H9 (cell line): Measurements from ENCODE around the gene RAB3A. TPM values are rescaled to one million over a fixed set of nuclear protein-coding genes. Genes with fewer than 3 reads are reported as not detected.

ENCODE experiments used
- DNase-seq: peaks from one replicate; pipeline ENCODE4 v3.0.0-alpha.2; 2017
- H2AFZ ChIP-seq: one replicate; pipeline ENCODE4 v1.6.1; 2013; ENCODE audit warnings: mild to moderate bottlenecking, low read length, control low read depth, moderate library complexity
- H2AK5ac ChIP-seq: 2 replicates; pipeline ENCODE4 v1.6.1; 2013; ENCODE audit warnings: low read length, control low read depth, mixed read lengths; ENCODE audit not compliant: insufficient read length
- H2BK120ac ChIP-seq: one replicate; pipeline ENCODE4 v1.6.1; 2013; ENCODE audit warnings: low read depth, mild to moderate bottlenecking, low read length, control low read depth, inconsistent platforms; ENCODE audit not compliant: poor library complexity, severe bottlenecking
- H2BK12ac ChIP-seq: 2 replicates; pipeline ENCODE4 v1.6.1; 2013; ENCODE audit warnings: low read length, control low read depth, mixed read lengths, low read depth; ENCODE audit not compliant: insufficient read length
- H2BK15ac ChIP-seq: 2 replicates; pipeline ENCODE4 v1.6.1; 2013; ENCODE audit warnings: low read depth, low read length, control low read depth
- H2BK20ac ChIP-seq: one replicate; pipeline ENCODE4 v1.6.1; 2013; ENCODE audit warnings: low read depth, mild to moderate bottlenecking, low read length, control low read depth, inconsistent platforms; ENCODE audit not compliant: poor library complexity, severe bottlenecking
- H2BK5ac ChIP-seq: 2 replicates; pipeline ENCODE4 v1.6.1; 2013; ENCODE audit warnings: low read length, control low read depth, mixed read lengths; ENCODE audit not compliant: insufficient read length
- H3K14ac ChIP-seq: 2 replicates; pipeline ENCODE4 v1.6.1; 2013; ENCODE audit warnings: low read length, control low read depth; ENCODE audit not compliant: insufficient read depth
- H3K18ac ChIP-seq: 2 replicates; pipeline ENCODE4 v1.6.1; 2013; ENCODE audit warnings: low read depth, mild to moderate bottlenecking, mixed read lengths, low read length, control low read depth; ENCODE audit not compliant: insufficient read length
- H3K23ac ChIP-seq: 2 replicates; pipeline ENCODE4 v1.6.1; 2013; ENCODE audit warnings: low read length, control low read depth, mixed read lengths, low read depth; ENCODE audit not compliant: insufficient read length
- H3K23me2 ChIP-seq: 2 replicates; pipeline ENCODE4 v1.6.1; 2013; ENCODE audit warnings: low read depth, mild to moderate bottlenecking, mixed read lengths, low read length, control low read depth; ENCODE audit not compliant: insufficient read length, poor library complexity, severe bottlenecking
- H3K27ac ChIP-seq: 2 replicates; pipeline ENCODE4 v1.5.1; 2013; ENCODE audit warnings: low read length, control low read depth, mixed read lengths, low read depth; ENCODE audit not compliant: insufficient read length
- H3K27me3 ChIP-seq: 2 replicates; pipeline ENCODE4 v1.6.1; 2013; ENCODE audit warnings: low read length, control low read depth, inconsistent platforms; ENCODE audit not compliant: insufficient read depth
- H3K4ac ChIP-seq: 2 replicates; pipeline ENCODE4 v1.6.1; 2013; ENCODE audit warnings: low read depth, mild to moderate bottlenecking, control low read depth, inconsistent platforms, low read length, moderate library complexity
- H3K4me1 ChIP-seq: 2 replicates; pipeline ENCODE4 v1.6.1; 2013; ENCODE audit warnings: low read length, control low read depth, inconsistent platforms; ENCODE audit not compliant: insufficient read depth
- H3K4me2 ChIP-seq: 2 replicates; pipeline ENCODE4 v1.6.1; 2013; ENCODE audit warnings: low read length, control low read depth, mixed read lengths; ENCODE audit not compliant: insufficient read length, insufficient read depth
- H3K56ac ChIP-seq: 2 replicates; pipeline ENCODE4 v1.6.1; 2013; ENCODE audit warnings: low read depth, mild to moderate bottlenecking, mixed read lengths, low read length, control low read depth; ENCODE audit not compliant: insufficient read length
- H3K79me1 ChIP-seq: 2 replicates; pipeline ENCODE4 v1.6.1; 2013; ENCODE audit warnings: low read depth, mild to moderate bottlenecking, moderate library complexity, low read length, control low read depth, inconsistent platforms; ENCODE audit not compliant: insufficient read depth, poor library complexity, severe bottlenecking
- H3K79me2 ChIP-seq: 2 replicates; pipeline ENCODE4 v1.6.1; 2013; ENCODE audit warnings: low read length, control low read depth, inconsistent platforms; ENCODE audit not compliant: insufficient read depth
- H3K9ac ChIP-seq: 2 replicates; pipeline ENCODE4 v1.6.1; 2013; ENCODE audit warnings: low read length, control low read depth, mixed read lengths; ENCODE audit not compliant: insufficient read length; ENCODE audit errors: extremely low read depth
- H3K9me3 ChIP-seq: one replicate; pipeline ENCODE4 v1.6.1; 2013; ENCODE audit warnings: low read depth, low read length, inconsistent platforms; ENCODE audit not compliant: control insufficient read depth
- H3T11ph ChIP-seq: one replicate; pipeline ENCODE4 v1.6.1; 2013; ENCODE audit warnings: mild to moderate bottlenecking, low read length, control low read depth, inconsistent platforms
- H4K20me1 ChIP-seq: one replicate; pipeline ENCODE4 v1.6.1; 2013; ENCODE audit not compliant: control insufficient read depth, insufficient read length, insufficient read depth
- H4K5ac ChIP-seq: 2 replicates; pipeline ENCODE4 v1.6.1; 2013; ENCODE audit warnings: low read depth, mild to moderate bottlenecking, mixed read lengths, low read length, control low read depth; ENCODE audit not compliant: insufficient read length
- H4K8ac ChIP-seq: replicated peaks from 2 replicates; pipeline ENCODE4 v1.6.1; 2013; ENCODE audit warnings: low read length, control low read depth, mixed read lengths, low read depth; ENCODE audit not compliant: insufficient read length
- H4K91ac ChIP-seq: 2 replicates; pipeline ENCODE4 v1.6.1; 2013; ENCODE audit warnings: low read depth, mild to moderate bottlenecking, moderate library complexity, mixed read lengths, low read length, control low read depth; ENCODE audit not compliant: insufficient read length
- H3K27ac Mint-ChIP-seq, 3 experiments: 2 replicates in 2 of 3; 3 replicates in 1 of 3; pipeline ENCODE4 v1.8.0; 2020 to 2021; ENCODE audit warnings: mixed read lengths in 3 of 3, mild to moderate bottlenecking in 1 of 3, moderate library complexity in 1 of 3
- H3K27me3 Mint-ChIP-seq: 2 replicates; pipeline ENCODE4 v1.8.0; 2021; ENCODE audit warnings: low read depth, mild to moderate bottlenecking, moderate library complexity, mixed read lengths
- H3K36me3 Mint-ChIP-seq, 3 experiments: 2 replicates in 2 of 3; 3 replicates in 1 of 3; pipeline ENCODE4 v1.8.0; 2020 to 2021; ENCODE audit warnings: low read depth in 3 of 3, mixed read lengths in 3 of 3; ENCODE audit not compliant: insufficient read depth in 1 of 3
- H3K4me1 Mint-ChIP-seq, 2 experiments: 2 replicates each; pipeline ENCODE4 v1.8.0; 2020; ENCODE audit warnings: mixed read lengths in 2 of 2
- H3K4me3 Mint-ChIP-seq, 2 experiments: 2 replicates in 1 of 2; 3 replicates in 1 of 2; pipeline ENCODE4 v1.8.0; 2020 to 2021; ENCODE audit warnings: mild to moderate bottlenecking in 2 of 2, mixed read lengths in 2 of 2, moderate library complexity in 1 of 2
- H3K9me3 Mint-ChIP-seq, 2 experiments: 2 replicates in 1 of 2; 3 replicates in 1 of 2; pipeline ENCODE4 v1.8.0; 2020; ENCODE audit warnings: mild to moderate bottlenecking in 2 of 2, mixed read lengths in 2 of 2, moderate library complexity in 1 of 2
- WGBS: extraction: QIAGEN DNeasy Blood & Tissue Kit; methylation state at CpG from one replicate; pipeline ENCODE4 v1.1.7; 2013; ENCODE audit warnings: missing lambda C conversion rate, low lambda C conversion rate, mixed read lengths; ENCODE audit not compliant: insufficient read length; ENCODE audit errors: extremely low coverage; 5-methylcytosine and 5-hydroxymethylcytosine counted together
- total RNA-seq: library from RNA; stranded (reverse); gene quantifications from 2 replicates; pipeline ENCODE4 v1.2.1, GENCODE V29; 2021
- TF ChIP-seq, protein P1 (sequence below): fragments of 200-600 bp; sonication (generic); conservative IDR thresholded peaks from 3 replicates; pipeline ENCODE4 v1.8.0; 2021; ENCODE audit warnings: antibody characterized with exemption, mild to moderate bottlenecking

The RAB3A gene
- total RNA-seq, 1 experiment from 2014 or later: 6.8 TPM

DNA sequence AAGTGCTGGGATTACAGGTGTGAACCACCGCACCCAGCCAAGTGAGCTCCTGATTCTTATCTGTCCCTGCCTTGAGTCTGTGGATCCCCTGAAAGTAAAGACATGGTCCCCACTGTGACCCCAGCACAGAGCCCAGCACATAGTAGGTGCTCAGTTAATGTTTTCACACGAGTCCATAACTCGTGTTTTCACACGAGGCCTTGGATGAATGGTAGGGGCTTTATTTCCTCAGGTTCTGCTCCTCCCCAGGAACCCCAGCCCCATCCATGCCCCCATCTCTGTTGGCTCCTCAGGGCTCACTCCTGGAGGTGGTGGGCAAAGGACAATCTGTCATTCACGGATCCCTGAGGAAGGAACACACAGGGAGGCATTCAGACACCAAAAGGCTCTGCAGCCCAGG lies 46.0 kb upstream of the RAB3A start:
- Histone ChIP-seq H3K27me3 (no peaks in the 10 kb centered on the region), H3K23me2 (peaks cover 1% of the 10 kb centered on the region), H2BK5ac (no peak overlapping the region), H3K23ac (no peak overlapping the region), H3K14ac (no peak overlapping the region), H4K5ac (no peak overlapping the region), H4K20me1 (peaks cover under 1% of the 10 kb centered on the region), H4K8ac (no peak overlapping the region), H2BK12ac (no peak overlapping the region), H2AK5ac (no peak overlapping the region), H2BK120ac (no peak overlapping the region), H3K4me1 (no peaks in the 10 kb centered on the region), H3K18ac (no peak overlapping the region), H3K56ac (no peak overlapping the region), H3K9ac (no peak overlapping the region), H2BK20ac (no peak overlapping the region), H3K79me1 (no peaks in the 10 kb centered on the region), H3T11ph (no peak overlapping the region), H2AFZ (no peak overlapping the region), H3K79me2 (no peaks in the 10 kb centered on the region), H3K4me2 (no peak overlapping the region), H4K91ac (no peak overlapping the region), H3K27ac (no peak overlapping the region), H2BK15ac (no peak overlapping the region), H3K9me3 (no peaks in the 10 kb centered on the region), H3K4ac (no peak overlapping the region)
- no CpG with 5 or more reads among the region's 5 CpGs for WGBS
- Mint-ChIP-seq H3K27ac (no peak overlapping the region), H3K4me3 (no peak overlapping the region), H3K4me1 (peaks cover 14 to 25% of the 10 kb centered on the region in 2 experiments), H3K27me3 (peaks cover 17% of the 10 kb centered on the region), H3K9me3 (no peaks in the 10 kb centered on the region), H3K36me3 (no peaks in the 10 kb centered on the region)
- TF ChIP-seq, protein P1, sequence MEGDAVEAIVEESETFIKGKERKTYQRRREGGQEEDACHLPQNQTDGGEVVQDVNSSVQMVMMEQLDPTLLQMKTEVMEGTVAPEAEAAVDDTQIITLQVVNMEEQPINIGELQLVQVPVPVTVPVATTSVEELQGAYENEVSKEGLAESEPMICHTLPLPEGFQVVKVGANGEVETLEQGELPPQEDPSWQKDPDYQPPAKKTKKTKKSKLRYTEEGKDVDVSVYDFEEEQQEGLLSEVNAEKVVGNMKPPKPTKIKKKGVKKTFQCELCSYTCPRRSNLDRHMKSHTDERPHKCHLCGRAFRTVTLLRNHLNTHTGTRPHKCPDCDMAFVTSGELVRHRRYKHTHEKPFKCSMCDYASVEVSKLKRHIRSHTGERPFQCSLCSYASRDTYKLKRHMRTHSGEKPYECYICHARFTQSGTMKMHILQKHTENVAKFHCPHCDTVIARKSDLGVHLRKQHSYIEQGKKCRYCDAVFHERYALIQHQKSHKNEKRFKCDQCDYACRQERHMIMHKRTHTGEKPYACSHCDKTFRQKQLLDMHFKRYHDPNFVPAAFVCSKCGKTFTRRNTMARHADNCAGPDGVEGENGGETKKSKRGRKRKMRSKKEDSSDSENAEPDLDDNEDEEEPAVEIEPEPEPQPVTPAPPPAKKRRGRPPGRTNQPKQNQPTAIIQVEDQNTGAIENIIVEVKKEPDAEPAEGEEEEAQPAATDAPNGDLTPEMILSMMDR: no peak
- DNase-seq: no peak
